HAP-1 (cell line): ENCODE measurements around the gene SLFN12L.
"Not testable (repeated sequence)": the region's sequence is repeated elsewhere in the genome, so short reads cannot be mapped to it uniquely, and the experiment has no call there.

ENCODE experiments used
- DNase-seq, 2 experiments: peaks; one replicate each; pipeline ENCODE4 v3.0.0-alpha.2; 2016 to 2020; ENCODE audit warnings: low spot score in 2 of 2
- H3K27me3 ChIP-seq: fragments of 250-450 bp; sonication (Bioruptor Pico); 2 replicates; pipeline ENCODE4 v1.5.1; 2020; ENCODE audit warnings: low read depth, mild to moderate bottlenecking, moderate library complexity
- H3K36me3 ChIP-seq: fragments of 250-450 bp; sonication (Bioruptor Pico); replicated peaks from 2 replicates; pipeline ENCODE4 v1.5.1; 2020; ENCODE audit warnings: mild to moderate bottlenecking
- H3K4me1 ChIP-seq: fragments of 250-450 bp; sonication (Bioruptor Pico); 2 replicates; pipeline ENCODE4 v1.5.1; 2020; ENCODE audit warnings: mild to moderate bottlenecking
- H3K4me3 ChIP-seq: fragments of 250-450 bp; sonication (Bioruptor Pico); 2 replicates; pipeline ENCODE4 v1.5.1; 2020; ENCODE audit warnings: mild to moderate bottlenecking, moderate library complexity
- H3K9me3 ChIP-seq: fragments of 250-450 bp; sonication (Bioruptor Pico); 2 replicates; pipeline ENCODE4 v1.5.1; 2020; ENCODE audit warnings: mild to moderate bottlenecking, moderate library complexity
- in situ Hi-C: fragments of 300-500 bp; cut with MboI; formaldehyde crosslinking; loops from 3 replicates; pipeline ENCODE4 v1.14.3; 2020; ENCODE audit warnings: low sequenced_read_pairs, inconsistent platforms, mixed read lengths

The SLFN12L gene

DNA sequence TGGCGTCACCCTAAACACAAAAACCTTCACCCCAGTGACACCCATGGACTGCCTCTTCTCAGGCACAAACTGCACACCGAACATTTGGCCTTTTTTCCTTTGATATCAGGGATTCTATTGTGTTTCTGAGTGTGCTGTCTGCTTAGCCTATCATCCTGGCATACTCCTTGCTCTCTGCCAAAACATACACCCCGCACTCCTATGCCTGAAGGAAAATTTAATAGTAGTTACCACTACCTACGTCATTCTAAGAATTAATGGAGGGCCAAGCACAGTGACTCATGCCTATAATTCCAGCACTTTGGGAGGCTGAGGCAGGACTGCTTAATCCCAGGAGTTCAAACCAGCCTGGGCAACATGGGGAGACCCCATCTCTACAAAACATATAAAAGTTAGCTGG, 69.0 kb downstream of the SLFN12L start:
- H3K36me3 ChIP-seq: no peaks in the 10 kb centered on the region
- no peak for DNase-seq
- no peak overlapping the region for H3K4me3 ChIP-seq
- H3K4me1 ChIP-seq: no peaks in the 10 kb centered on the region
- in situ Hi-C loops: no loop called here
- no peaks in the 10 kb centered on the region for H3K9me3 ChIP-seq
- H3K27me3 ChIP-seq: no peaks in the 10 kb centered on the region

DNA sequence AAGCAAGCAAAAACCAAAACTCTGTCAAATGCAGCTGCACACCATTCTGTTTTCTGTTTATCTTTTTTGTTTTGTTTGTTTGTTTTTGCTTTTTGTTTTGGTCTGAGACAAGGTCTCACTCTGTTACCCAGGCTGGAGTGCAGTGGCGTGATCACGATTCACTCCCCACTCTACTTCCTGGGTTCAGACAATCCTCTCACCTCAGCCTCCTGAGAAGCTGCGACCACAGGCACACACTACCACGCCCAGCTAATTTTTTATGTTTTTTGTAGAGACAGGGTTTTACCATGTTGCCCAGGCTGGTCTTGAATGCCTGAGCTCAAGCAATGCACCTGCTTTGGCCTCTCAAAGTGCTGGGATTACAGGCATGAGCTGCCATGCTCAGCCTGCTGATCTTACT, 69.7 kb downstream of the SLFN12L start:
- Histone ChIP-seq H3K36me3 (no peaks in the 10 kb centered on the region), H3K4me3 (no peak overlapping the region), H3K9me3 (no peaks in the 10 kb centered on the region), H3K27me3 (no peaks in the 10 kb centered on the region), H3K4me1 (no peaks in the 10 kb centered on the region)
- no peak for DNase-seq
- in situ Hi-C loops: no loop called here

DNA sequence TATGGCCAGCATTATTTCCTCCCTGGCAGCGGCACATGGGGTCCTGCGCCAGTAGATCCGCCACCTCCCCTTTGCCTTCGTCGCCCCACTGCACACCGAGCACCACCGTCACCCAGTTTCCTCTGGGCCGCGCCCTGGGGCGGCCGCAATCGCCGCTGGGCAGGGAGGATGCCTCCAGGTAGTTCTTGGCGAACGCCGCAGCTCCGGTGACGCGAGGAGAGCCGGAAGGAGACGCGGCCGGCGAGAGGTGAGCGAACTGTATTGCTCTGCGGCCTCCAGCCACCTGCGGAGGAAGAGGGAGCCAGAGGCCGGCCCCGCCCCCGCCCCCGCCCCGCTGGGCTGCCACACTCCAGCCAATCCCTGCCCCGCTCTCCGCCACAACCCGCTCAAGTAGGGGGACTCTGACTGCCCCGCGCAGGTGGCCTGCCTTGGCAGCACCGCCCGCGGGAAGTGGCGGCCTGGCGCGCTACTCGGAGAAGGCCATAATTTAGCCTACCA, 77.1 kb downstream of the SLFN12L start:
- Histone ChIP-seq H3K4me3 (no peak overlapping the region), H3K4me1 (no peaks in the 10 kb centered on the region), H3K27me3 (peaks cover 9% of the 10 kb centered on the region), H3K9me3 (no peaks in the 10 kb centered on the region), H3K36me3 (no peaks in the 10 kb centered on the region)
- DNase-seq: no peak
- in situ Hi-C loops: no loop called here

DNA sequence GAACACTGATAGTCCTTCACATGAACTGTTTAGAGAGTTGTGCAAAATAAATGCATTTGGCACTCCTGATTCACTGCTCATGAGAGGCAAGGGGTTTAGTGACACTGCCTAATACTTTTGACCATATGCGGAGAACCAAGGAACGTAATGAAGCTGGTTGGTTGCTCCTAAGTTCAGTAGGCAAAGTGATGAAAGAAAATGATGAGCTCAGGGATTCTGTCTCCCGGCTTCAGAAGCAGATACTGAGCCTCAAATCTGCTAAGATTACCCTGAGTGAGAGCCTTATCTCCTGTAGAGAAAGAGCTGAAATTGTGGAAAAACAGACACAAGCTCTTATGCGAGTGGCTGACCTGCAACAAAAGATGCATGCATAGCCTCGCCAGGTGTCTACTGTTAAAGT, 83.4 kb downstream of the SLFN12L start:
- in situ Hi-C loops, DNase-seq, H3K27me3 ChIP-seq, H3K9me3 ChIP-seq, H3K4me1 ChIP-seq, H3K36me3 ChIP-seq, H3K4me3 ChIP-seq: not testable (repeated sequence)

DNA sequence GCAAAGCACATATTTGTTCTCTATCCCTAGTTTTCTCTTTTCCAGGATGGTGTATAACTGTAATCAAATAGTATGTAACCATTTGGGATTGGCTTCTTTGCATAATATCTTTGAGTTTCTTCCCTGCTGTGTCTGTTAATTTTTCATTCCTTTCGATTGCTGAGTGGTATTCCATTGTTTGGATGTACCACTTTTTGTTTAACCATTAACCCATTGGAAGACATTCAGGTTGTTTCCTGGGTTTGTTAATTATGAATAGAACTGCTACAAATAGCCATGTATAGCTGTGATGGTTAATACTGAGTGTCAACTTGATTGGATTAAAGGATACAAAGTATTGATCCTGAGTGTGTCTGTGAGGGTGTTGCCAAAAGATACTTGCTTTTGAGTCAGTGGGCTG, 84.3 kb downstream of the SLFN12L start:
- DNase-seq: no peak
- H3K4me3 ChIP-seq: no peak overlapping the region
- H3K9me3 ChIP-seq: no peaks in the 10 kb centered on the region
- no peaks in the 10 kb centered on the region; the same call in 1 of the 2 replicates for H3K4me1 ChIP-seq
- in situ Hi-C loops: no loop called here
- H3K27me3 ChIP-seq: no peaks in the 10 kb centered on the region
- H3K36me3 ChIP-seq: no peaks in the 10 kb centered on the region

DNA sequence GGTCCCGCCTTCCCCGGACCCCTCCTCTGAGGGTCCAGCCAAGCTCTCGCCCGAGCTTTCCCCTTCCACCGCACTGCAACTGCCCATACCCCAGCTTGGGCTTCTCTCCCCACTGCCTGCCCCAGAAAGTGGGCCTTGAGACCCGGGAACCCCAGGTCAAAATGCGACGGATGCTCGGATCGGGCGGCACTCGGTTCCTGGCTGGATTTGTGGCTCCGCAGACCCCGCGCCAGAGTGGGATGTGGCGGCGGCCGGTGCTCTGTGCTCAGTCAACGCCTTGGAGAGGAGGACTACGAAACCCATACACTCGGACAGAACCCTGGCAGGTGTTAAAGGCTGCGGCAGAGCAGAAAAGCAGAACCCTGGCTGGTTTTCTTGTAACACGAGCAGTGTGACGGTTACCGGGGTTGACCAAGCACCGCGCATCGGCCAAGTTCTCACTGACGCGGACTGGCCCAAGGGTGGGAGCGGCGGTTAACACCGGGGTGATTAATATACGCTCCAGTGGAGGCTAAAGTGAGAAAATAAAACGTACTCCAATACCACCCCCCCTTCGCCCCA, 88.0 kb downstream of the SLFN12L start:
- DNase-seq: no peak
- no peak overlapping the region for H3K4me3 ChIP-seq
- H3K36me3 ChIP-seq: no peaks in the 10 kb centered on the region
- in situ Hi-C loops: no loop called here
- H3K27me3 ChIP-seq: no peaks in the 10 kb centered on the region
- H3K9me3 ChIP-seq: no peaks in the 10 kb centered on the region
- no peaks in the 10 kb centered on the region; the same call in 1 of the 2 replicates for H3K4me1 ChIP-seq

DNA sequence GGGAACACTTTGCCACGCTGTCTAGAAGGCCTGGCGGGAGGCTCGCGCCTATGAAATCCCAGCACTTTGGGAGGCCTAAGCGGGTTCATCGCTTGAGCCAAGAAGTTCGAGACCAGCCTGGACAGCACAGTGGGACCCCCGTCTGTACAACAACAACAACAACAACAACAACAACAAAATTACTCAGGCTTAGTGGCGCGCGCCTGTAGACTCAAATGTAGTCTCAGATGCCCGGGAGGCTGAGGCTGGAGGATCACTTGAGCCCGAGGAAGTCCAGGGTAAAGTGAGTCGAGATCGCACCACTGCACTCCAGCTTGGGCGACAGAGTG, 88.6 kb downstream of the SLFN12L start:
- H3K27me3 ChIP-seq: no peaks in the 10 kb centered on the region
- in situ Hi-C loops: no loop called here

DNA sequence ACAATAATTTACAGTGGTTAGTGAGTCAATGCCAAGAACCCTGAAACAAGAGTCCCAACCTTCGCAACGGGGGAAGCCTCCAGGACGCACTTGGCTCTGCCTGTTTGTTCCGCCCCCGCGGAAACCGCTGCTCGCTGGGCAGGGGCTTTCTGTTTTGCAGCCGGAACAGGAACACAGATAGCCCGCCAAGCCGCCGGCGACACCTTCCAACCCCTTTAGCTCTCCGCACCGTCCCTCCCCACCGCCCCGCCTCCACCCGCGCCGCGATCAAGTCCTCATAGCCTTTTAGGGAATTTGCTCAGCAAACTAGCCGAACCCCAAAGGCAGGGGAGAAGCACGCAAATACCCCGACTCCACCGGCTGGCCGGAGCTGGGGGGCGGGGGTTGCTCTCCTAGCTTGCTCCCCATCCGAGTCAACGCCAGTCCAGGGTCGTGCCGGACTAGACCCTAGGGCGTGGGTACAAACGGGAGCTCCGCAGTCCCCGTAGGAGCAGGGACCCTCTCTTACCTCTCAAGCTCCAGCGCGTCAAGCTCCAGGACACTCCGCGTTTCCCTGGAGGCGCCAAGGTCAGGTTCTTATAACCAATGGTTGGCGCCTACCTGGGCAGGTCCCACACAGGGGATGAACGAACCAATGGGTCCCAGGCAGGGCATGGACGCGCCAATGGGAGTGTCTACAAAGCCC, 89.1 kb downstream of the SLFN12L start, which contains the start of gene SLFN13:
Gene SLFN13, minus strand, starts transcription at position 553 of the 685 bp plus-strand sequence. CDS start 3,086 bp downstream, outside the sequence.
- peak; percentile 10 to 69 for DNase-seq
- in situ Hi-C loops: no loop called here
- Histone ChIP-seq H3K4me3 (peak within 1 kb of the TSS; percentile 17), H3K4me1 (no peaks in the 10 kb centered on the region; the same call in 1 of the 2 replicates), H3K27me3 (no peaks in the 10 kb centered on the region), H3K36me3 (no peaks in the 10 kb centered on the region), H3K9me3 (no peaks in the 10 kb centered on the region)

More for the DNA sequence above, 88.6 kb downstream of the SLFN12L start:
- Histone ChIP-seq H3K4me1 (no peaks in the 10 kb centered on the region; the same call in 1 of the 2 replicates), H3K36me3 (no peaks in the 10 kb centered on the region), H3K9me3 (no peaks in the 10 kb centered on the region), H3K4me3 (no peak overlapping the region)
- no peak for DNase-seq

DNA sequence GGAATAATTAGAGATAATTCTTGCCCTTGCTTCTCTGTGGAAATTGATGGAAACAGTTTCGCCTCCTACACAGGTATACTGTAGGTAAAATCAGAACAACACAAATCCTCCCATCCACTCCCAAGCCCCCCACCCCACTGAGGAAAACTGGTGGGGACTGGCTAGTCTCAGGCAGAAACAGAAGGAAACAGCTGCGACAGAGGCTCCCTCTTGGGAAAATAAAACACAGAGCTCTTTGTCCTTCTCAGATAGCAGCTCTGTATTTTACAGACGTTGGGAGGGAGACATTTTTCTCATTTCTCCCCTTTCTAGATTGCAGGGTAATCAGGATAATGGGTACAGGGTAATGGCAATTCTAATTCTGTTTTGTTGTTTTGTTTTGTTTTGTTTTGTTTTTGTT, 90.0 kb downstream of the SLFN12L start:
- no peaks in the 10 kb centered on the region for H3K9me3 ChIP-seq
- in situ Hi-C loops: no loop called here
- DNase-seq: no peak
- H3K4me3 ChIP-seq: no peak overlapping the region
- H3K4me1 ChIP-seq: no peaks in the 10 kb centered on the region; the same call in 1 of the 2 replicates
- H3K36me3 ChIP-seq: no peaks in the 10 kb centered on the region
- H3K27me3 ChIP-seq: no peaks in the 10 kb centered on the region

DNA sequence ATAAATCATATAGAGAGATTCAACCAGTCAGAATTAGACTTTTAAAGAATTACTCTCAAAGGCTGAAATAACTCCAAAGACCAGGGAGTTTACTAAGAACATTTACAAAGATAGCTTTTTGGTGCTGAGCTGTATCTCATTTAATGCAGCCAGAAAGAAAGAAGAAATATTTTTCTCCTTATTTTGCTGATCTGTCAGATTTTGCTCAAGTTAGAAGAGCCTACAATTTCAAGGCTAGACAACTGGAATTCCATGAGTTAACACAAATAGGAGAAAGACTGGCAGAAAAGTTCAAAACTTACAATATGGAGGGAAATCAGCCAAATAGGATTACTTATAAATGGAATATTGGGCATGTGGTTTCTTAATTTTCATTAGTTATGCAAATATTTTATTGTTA, 99.0 kb downstream of the SLFN12L start:
- Histone ChIP-seq H3K27me3 (no peaks in the 10 kb centered on the region), H3K4me1 (peaks cover 14% of the 10 kb centered on the region), H3K9me3 (no peaks in the 10 kb centered on the region), H3K36me3 (no peaks in the 10 kb centered on the region), H3K4me3 (no peak overlapping the region)
- in situ Hi-C loops: no loop called here
- DNase-seq: no peak

DNA sequence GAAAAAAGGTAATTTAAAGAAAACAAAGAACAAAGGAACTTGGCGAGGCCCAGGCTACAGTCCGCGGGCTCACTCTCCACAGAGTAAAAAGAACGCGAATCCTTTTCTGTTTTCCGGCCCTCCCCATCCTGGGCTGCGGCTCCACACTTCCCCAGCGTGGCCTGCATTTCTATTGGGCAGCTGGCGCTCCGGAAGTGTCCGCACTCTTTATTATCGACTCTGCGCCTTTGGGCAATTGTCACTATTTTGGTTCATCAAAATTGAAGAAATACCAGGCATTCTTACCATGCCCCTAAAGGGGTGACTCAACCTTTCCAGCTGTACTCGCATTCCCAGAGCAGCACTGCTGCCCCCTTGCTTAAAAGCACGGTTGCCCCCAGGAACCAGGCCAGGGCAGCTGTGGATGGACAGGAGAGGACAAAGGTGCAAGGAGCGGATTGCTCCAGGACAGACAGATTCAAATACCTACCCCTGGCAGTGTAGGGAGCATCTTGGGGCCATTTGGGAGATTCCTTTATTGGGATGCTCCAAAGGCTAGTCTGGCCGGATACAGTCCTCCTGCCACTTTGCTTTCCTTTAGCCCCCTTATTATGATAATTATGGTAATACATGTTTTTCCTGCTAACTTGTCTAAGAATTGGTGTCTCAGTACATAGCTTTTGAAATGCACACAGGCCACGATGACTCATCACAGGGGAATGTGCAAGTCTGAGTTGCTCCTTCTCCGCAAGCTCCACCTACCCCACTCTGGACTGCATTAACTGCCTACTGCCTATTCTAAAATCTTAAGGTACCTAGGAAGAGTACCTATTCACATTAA, 104.2 kb downstream of the SLFN12L start:
- H3K4me3 ChIP-seq: peak overlapping the region; percentile 7
- H3K4me1 ChIP-seq: peaks cover 22% of the 10 kb centered on the region
- no peaks in the 10 kb centered on the region for H3K27me3 ChIP-seq
- peaks cover 2% of the 10 kb centered on the region; the same call in 1 of the 2 replicates for H3K9me3 ChIP-seq
- DNase-seq: peak; percentile 93 to 99
- in situ Hi-C loops: no loop called here
- H3K36me3 ChIP-seq: no peaks in the 10 kb centered on the region

DNA sequence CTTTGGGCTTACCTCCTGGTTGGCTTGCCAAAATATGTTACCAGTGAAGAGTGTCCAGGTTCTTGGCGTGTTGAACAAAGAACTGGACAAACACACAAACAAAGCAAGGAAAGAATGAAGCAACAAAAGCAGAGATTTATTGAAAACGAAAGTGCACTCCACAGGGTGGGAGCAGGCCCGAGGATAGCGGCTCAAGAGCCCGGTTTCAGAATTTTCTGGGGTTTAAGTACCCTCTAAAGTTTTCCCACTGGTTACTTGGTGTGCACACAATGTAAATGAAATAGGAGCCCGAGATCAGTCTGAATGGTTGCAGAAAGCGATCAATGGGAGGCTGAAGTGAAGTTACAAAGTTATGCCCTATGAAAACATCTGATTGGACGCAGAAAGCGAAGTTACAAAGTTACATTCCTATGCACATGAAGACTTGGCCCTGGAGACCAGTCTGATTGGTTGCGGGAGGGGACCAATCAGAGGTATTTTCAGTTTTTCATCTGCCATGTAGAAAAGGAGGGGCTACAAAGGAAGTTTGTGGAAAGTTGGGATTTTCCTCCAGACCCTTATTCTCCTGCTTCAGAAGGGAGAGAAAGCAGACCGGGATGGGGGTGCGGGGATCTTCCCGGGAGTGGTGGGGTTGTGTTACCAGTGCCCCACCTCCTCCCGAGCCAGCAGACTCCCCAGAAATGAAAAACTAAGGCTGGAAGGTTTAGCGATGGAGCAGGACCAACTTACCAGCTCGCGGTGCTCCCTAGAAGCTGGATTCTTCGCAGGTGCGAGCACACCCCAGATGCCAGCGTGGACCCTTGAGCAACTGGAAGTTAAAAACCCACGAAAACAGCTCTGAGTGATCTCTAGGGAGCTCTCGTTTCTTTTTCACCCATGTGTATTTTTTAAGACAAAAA, 105.1 kb downstream of the SLFN12L start, which contains the start of gene SLFN12:
Gene SLFN12, minus strand, starts transcription at position 325 of the 899 bp plus-strand sequence. CDS start 9,472 bp downstream, outside the sequence.
- H3K9me3 ChIP-seq: peaks cover 2% of the 10 kb centered on the region; the same call in 1 of the 2 replicates
- DNase-seq: peak in 1 of 2 experiments; percentile 13

DNA sequence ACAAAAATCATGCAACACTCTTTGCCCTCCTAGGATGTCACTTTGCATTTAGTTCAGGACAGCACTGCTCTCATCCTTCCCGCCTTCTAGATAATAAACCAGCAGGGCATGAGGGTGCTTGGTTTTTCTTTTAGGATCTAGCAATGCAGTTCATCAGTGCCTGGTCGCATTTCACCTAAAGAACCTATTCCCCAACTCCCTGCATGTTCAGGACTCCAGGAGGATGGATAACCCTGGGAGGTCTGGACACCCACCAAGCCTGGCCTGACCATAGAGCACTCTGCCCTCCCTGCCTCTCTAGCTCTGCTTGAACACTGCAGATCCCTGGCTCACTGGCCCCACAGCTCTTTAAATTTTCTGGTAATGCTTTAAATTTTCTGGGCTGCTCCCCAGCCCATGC, 107.8 kb downstream of the SLFN12L start:
- H3K27me3 ChIP-seq: no peaks in the 10 kb centered on the region
- H3K9me3 ChIP-seq: peaks cover 2% of the 10 kb centered on the region; the same call in 1 of the 2 replicates
- no peak overlapping the region for H3K4me3 ChIP-seq
- H3K4me1 ChIP-seq: peaks cover 17% of the 10 kb centered on the region
- in situ Hi-C loops: no loop called here
- H3K36me3 ChIP-seq: no peaks in the 10 kb centered on the region
- DNase-seq: no peak

More for the DNA sequence above, 105.1 kb downstream of the SLFN12L start, which contains the start of gene SLFN12:
- in situ Hi-C loops: no loop called here
- no peaks in the 10 kb centered on the region for H3K36me3 ChIP-seq
- peaks cover 22% of the 10 kb centered on the region for H3K4me1 ChIP-seq
- no peaks in the 10 kb centered on the region for H3K27me3 ChIP-seq
- peak within 1 kb of the TSS; percentile 7 for H3K4me3 ChIP-seq
